H54 (cell line): ENCODE measurements around the gene TRIM37.

Source experiments
- DNase-seq: peaks from one replicate; pipeline ENCODE4 v3.0.0; 2011; ENCODE audit warnings: low spot score, mixed read lengths; ENCODE audit not compliant: insufficient read length
- FAIRE-seq: peaks from 3 replicates; lab custom pipeline; 2011; peaks lifted over from hg19 to GRCh38; lab: Jason Lieb, UNC
- POLR2A ChIP-seq: IDR thresholded peaks from 2 replicates; pipeline ENCODE4 v1.6.1; 2011; ENCODE audit warnings: low read depth, mild to moderate bottlenecking, low read length

TRIM37 gene

GRCh38 chr17:58936295-58936694 lies 170.4 kb downstream of the TRIM37 start:
- FAIRE-seq (no peak), DNase-seq (no peak)
- no peak for TF ChIP-seq POLR2A

- DNase-seq (no peak), FAIRE-seq (peak; percentile 38)
- no peak for TF ChIP-seq POLR2A
These were observed 173.7 kb downstream of the TRIM37 start for GRCh38 chr17:58932956-58933355.
